ENCODE data around the gene MED7.

Gene MED7

DNA sequence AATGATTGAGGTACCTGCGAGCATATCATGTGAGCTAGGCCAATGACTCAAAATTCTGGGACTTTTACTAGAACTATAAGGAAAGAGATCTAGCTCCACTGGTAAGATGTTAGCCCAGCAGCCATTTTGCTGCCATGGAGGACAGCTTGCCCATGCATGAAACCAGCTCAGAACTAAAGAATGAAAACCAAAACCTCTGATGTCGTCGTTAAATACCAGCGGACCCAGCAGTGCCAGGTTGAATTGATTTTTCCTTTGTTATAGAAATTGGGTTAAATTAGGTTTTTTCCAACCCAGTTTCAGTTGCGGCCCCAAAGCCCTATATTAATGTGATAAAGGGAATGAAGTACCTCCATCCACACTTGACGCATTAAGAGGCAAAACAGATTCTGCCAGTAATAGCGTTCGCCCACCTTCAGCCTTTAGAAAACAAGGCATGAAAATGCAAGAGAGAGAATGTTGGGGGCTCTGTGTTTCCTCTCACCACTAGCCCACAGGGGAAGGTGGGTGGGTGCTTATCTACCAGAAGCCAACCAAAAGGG, 32.5 kb upstream of the MED7 start:
- TF ChIP-seq, protein P1, sequence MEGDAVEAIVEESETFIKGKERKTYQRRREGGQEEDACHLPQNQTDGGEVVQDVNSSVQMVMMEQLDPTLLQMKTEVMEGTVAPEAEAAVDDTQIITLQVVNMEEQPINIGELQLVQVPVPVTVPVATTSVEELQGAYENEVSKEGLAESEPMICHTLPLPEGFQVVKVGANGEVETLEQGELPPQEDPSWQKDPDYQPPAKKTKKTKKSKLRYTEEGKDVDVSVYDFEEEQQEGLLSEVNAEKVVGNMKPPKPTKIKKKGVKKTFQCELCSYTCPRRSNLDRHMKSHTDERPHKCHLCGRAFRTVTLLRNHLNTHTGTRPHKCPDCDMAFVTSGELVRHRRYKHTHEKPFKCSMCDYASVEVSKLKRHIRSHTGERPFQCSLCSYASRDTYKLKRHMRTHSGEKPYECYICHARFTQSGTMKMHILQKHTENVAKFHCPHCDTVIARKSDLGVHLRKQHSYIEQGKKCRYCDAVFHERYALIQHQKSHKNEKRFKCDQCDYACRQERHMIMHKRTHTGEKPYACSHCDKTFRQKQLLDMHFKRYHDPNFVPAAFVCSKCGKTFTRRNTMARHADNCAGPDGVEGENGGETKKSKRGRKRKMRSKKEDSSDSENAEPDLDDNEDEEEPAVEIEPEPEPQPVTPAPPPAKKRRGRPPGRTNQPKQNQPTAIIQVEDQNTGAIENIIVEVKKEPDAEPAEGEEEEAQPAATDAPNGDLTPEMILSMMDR (IDR thresholded peaks at IDR 0.05) = no peak
- no peak overlapping the region for H3K4me3 ChIP-seq (ENCODE audit: low read depth in 1 of 2, low read length in 1 of 2)
- no peaks in the 10 kb centered on the region for H3K9me3 ChIP-seq
- H3K27me3 ChIP-seq = peaks cover 25% of the 10 kb centered on the region
- H3K4me1 ChIP-seq (ENCODE audit: control insufficient read depth in 1 of 2, insufficient read depth in 1 of 2, low read depth in 1 of 2, low read length in 1 of 2) = no peaks in the 10 kb centered on the region
- no peak overlapping the region for H3K27ac ChIP-seq
- no peaks in the 10 kb centered on the region for H3K36me3 ChIP-seq

DNA sequence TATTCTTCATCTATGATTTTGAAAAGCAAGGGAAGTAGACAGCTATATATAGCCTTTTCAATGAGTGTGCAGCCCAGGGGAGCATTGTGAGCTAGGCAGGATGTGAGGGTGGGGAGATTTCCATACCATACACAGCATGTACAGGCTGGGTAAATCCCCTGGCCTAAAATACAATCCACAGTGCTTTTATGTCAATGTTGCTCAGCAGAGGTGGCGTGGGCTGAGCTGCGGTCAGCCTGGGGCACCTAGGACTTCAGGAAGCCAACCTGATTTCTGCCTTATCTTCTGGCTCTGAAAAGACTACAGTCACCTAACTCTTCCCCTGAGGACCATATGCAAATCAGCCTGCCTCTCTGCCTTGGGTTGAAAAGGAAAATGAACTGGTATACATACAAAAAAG, 29.7 kb upstream of the MED7 start:
- H3K27ac ChIP-seq = no peak overlapping the region
- no peaks in the 10 kb centered on the region for H3K36me3 ChIP-seq

DNA sequence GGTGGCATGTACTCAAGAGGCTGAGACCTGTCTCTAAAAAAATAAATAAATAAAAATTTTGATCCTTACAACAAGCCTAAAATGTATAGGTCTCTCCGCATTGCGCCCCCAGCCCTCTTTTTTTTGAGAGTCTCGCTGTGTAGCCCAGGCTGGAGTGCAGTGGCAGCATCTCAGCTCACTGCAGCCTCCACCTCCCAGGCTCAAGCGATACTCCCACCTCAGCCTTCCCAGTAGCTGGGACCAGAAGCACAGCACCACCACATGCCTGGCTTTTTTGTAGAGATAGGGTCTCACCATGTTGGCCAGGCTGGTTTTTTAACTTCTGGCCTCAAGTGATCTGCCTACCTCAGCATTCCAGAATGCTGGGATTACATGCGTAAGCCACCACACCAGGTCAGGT, 25.6 kb upstream of the MED7 start:
- Histone ChIP-seq H3K27me3 (peaks cover 20% of the 10 kb centered on the region), H3K36me3 (no peaks in the 10 kb centered on the region), H3K4me3 (ENCODE audit: low read depth in 1 of 2, low read length in 1 of 2) (no peak overlapping the region), H3K9me3 (no peaks in the 10 kb centered on the region), H3K27ac (no peak overlapping the region), H3K4me1 (ENCODE audit: control insufficient read depth in 1 of 2, insufficient read depth in 1 of 2, low read depth in 1 of 2, low read length in 1 of 2) (no peaks in the 10 kb centered on the region)
- TF ChIP-seq, protein P1 (IDR thresholded peaks at IDR 0.05) = no peak

More for the DNA sequence above, 29.7 kb upstream of the MED7 start:
- Histone ChIP-seq H3K27me3 (peaks cover 15% of the 10 kb centered on the region), H3K4me1 (ENCODE audit: control insufficient read depth in 1 of 2, insufficient read depth in 1 of 2, low read depth in 1 of 2, low read length in 1 of 2) (no peaks in the 10 kb centered on the region), H3K4me3 (ENCODE audit: low read depth in 1 of 2, low read length in 1 of 2) (no peak overlapping the region), H3K9me3 (no peaks in the 10 kb centered on the region)
- TF ChIP-seq, protein P1 (IDR thresholded peaks at IDR 0.05) = no peak

- Histone ChIP-seq H3K27ac (no peak overlapping the region), H3K36me3 (no peaks in the 10 kb centered on the region), H3K4me1 (ENCODE audit: control insufficient read depth in 1 of 2, insufficient read depth in 1 of 2, low read depth in 1 of 2, low read length in 1 of 2) (no peaks in the 10 kb centered on the region), H3K4me3 (ENCODE audit: low read depth in 1 of 2, low read length in 1 of 2) (no peak overlapping the region), H3K9me3 (no peaks in the 10 kb centered on the region), H3K27me3 (peaks cover 12% of the 10 kb centered on the region)
- TF ChIP-seq, protein P1 (IDR thresholded peaks at IDR 0.05) = no peak
Measured at GRCh38 chr5:157167214-157167621, 24.6 kb upstream of the MED7 start.

- no peak within 1 kb of the TSS for H3K4me3 ChIP-seq (ENCODE audit: low read depth in 1 of 2, low read length in 1 of 2)
- no peaks in the 10 kb centered on the region for H3K4me1 ChIP-seq (ENCODE audit: control insufficient read depth in 1 of 2, insufficient read depth in 1 of 2, low read depth in 1 of 2, low read length in 1 of 2)
- no peak within 1 kb of the TSS for H3K27ac ChIP-seq
- TF ChIP-seq, protein P1 (IDR thresholded peaks at IDR 0.05) = no peak
- H3K27me3 ChIP-seq = peaks cover 12% of the 10 kb centered on the region
- H3K9me3 ChIP-seq = no peaks in the 10 kb centered on the region
- H3K36me3 ChIP-seq = no peaks in the 10 kb centered on the region
Measured at GRCh38 chr5:157166214-157167213, 23.8 kb upstream of the MED7 start, which contains the start of gene GARIN3. Gene GARIN3 (minus strand): TSS chr5:157166264. CDS start chr5:157166168, 96 bp downstream.
